NT2/D1 (cell line): ENCODE data around the gene PARPBP.
"Not testable (repeated sequence)": the region's sequence is repeated elsewhere in the genome, so short reads cannot be mapped to it uniquely, and the experiment has no call there.

Source experiments
- DNase-seq: peaks from one replicate; pipeline ENCODE4 v3.0.0-alpha.2; 2011; ENCODE audit warnings: low read depth, low spot score
- H3K27me3 ChIP-seq: 2 replicates; pipeline ENCODE4 v1.6.0; 2011; ENCODE audit warnings: mild to moderate bottlenecking; ENCODE audit not compliant: insufficient read length, insufficient read depth
- H3K36me3 ChIP-seq: 2 replicates; pipeline ENCODE4 v1.6.1; 2011; ENCODE audit warnings: mild to moderate bottlenecking, low read length, mixed read lengths; ENCODE audit not compliant: insufficient read depth, insufficient read length
- H3K4me1 ChIP-seq: 2 replicates; pipeline ENCODE4 v1.5.1; 2011; ENCODE audit not compliant: insufficient read depth, insufficient read length
- H3K4me3 ChIP-seq: 2 replicates; pipeline ENCODE4 v1.5.1; 2011; ENCODE audit warnings: low read depth; ENCODE audit not compliant: insufficient read length
- H3K9ac ChIP-seq: 2 replicates; pipeline ENCODE4 v1.6.0; 2011; ENCODE audit warnings: low read depth; ENCODE audit not compliant: insufficient read length
- H3K9me3 ChIP-seq: 2 replicates; pipeline ENCODE4 v1.5.1; 2011; ENCODE audit warnings: mild to moderate bottlenecking, low read length; ENCODE audit not compliant: insufficient read depth
- SUZ12 ChIP-seq: IDR thresholded peaks from 2 replicates; pipeline ENCODE4 v1.6.1; 2011; ENCODE audit not compliant: insufficient read length, insufficient read depth; ENCODE audit errors: extremely low read depth
- YY1 ChIP-seq: IDR thresholded peaks from 2 replicates; pipeline ENCODE4 v1.6.1; 2011; ENCODE audit not compliant: insufficient read length, insufficient read depth
- ZNF274 ChIP-seq: IDR thresholded peaks from 2 replicates; pipeline ENCODE4 v1.6.1; 2011; ENCODE audit warnings: mild to moderate bottlenecking, low read depth, low read length

The PARPBP gene

GRCh38 chr12:102137619-102138018 is 17.6 kb downstream of the PARPBP start:
- H3K9me3 ChIP-seq, H3K4me3 ChIP-seq, H3K36me3 ChIP-seq, H3K27me3 ChIP-seq, DNase-seq, H3K9ac ChIP-seq, H3K4me1 ChIP-seq: not testable (repeated sequence)

DNA sequence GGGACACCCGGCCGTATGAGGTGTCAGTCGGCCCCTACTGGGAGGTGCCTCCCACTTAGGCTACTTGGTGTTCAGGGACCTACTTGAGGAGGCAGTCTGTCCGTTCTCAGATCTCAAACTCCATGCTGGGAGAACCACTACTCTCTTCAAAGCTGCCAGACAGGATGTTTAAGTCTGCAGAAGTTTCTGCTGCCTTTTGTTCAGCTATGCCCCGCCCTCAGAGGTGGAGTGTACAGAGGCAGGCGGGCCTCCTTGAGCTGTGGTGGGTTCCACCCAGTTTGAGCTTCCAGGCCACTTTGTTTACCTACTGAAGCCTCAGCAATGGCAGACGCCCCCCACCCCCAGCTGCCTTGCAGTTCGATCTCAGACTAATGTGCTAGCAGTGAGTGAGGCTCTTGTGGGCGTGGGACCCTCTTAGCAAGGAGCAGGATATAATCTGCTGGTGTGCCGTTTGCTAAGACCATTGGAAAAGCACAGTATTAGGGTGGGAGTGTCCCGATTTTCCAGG is 22.9 kb downstream of the PARPBP start:
- not testable (repeated sequence) for H3K36me3 ChIP-seq, H3K27me3 ChIP-seq, DNase-seq, H3K4me1 ChIP-seq, H3K9me3 ChIP-seq, H3K4me3 ChIP-seq, H3K9ac ChIP-seq

DNA sequence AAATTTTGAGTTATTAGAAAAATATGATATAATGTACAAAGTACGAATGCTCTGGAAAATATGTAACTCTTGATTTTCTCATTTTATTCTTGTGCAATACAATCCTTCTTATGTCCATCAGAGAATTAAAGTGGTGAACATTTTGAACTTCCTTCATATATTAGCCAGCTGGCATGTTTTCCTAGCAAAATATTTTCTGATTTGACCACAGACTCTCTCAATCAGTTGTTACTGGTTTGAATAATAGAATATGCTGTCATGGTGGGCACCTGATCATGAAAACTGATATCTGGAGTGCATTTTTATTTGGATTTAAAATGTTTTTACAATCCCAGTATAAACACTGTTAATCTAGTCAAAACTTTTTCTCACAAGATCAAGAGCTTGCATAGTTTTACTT is 24.2 kb downstream of the PARPBP start:
- TF ChIP-seq SUZ12 (no peak), ZNF274 (no peak), YY1 (no peak)

DNA sequence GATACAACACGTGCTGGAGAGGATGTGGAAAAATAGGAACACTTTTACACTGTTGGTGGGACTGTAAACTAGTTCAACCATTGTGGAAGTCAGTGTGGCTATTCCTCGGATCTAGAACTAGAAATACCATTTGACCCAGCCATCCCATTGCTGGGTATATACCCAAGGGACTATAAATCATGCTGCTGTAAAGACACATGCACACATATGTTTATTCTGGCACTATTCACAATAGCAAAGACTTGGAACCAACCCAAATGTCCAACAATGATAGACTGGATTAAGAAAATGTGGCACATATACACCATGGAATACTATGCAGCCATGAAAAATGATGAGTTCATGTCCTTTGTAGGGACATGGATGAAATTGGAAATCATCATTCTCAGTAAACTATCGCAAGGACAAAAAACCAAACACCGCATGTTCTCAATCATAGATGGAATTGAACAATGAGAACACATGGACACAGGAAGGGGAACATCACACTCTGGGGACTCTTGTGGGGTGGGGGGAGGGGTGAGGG is 27.1 kb downstream of the PARPBP start:
- H3K4me1 ChIP-seq, H3K9ac ChIP-seq, H3K9me3 ChIP-seq, H3K27me3 ChIP-seq, DNase-seq, H3K4me3 ChIP-seq: not testable (repeated sequence)
- peaks cover 11% of the 10 kb centered on the region for H3K36me3 ChIP-seq

More for the DNA sequence above, 24.2 kb downstream of the PARPBP start:
- Histone ChIP-seq H3K27me3 (no peaks in the 10 kb centered on the region), H3K4me3 (no peak overlapping the region), H3K4me1 (no peaks in the 10 kb centered on the region), H3K36me3 (no peaks in the 10 kb centered on the region), H3K9me3 (no peaks in the 10 kb centered on the region), H3K9ac (no peak overlapping the region)
- no peak for DNase-seq

DNA sequence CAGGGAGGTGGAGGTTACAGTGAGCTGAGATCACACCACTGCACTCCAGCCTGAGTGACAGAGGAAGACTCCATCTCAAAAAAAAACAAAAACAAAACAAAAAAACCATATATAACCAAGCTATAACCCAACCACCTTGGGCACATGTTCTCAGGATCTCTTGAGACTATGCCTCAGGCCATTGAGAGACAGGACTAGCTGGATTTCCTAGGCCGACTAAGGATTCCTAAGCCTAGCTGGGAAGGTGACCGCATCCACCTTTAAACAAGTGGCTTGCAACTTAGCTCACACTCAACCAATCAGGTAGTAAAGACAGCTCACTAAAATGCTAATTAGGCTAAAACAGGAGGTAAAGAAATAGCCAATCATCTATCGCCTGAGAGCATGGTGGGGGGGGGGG is 35.2 kb downstream of the PARPBP start:
- not testable (repeated sequence) for H3K9ac ChIP-seq, H3K27me3 ChIP-seq, H3K4me3 ChIP-seq, H3K9me3 ChIP-seq, DNase-seq, H3K4me1 ChIP-seq
- H3K36me3 ChIP-seq = peaks cover 27% of the 10 kb centered on the region

DNA sequence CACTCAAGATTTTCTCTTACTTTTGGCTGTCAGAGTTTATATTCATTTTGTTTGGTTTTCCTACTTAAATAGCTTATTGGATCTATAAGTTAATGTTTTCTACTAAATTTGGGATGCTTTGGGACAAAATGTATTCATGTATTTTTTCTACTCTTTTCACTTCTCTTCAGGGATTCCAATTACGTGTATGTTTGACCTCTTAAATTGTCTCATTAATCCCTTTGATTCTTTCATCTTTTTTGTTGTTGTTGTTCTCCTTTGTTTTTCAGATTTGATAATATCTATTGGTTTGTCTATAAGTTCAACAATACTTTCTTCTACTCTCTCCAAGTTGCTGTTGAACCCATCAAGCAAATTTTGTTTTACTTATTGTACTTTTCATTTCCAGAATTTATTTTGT is 43.4 kb downstream of the PARPBP start:
- H3K9me3 ChIP-seq = no peaks in the 10 kb centered on the region
- DNase-seq = no peak
- TF ChIP-seq SUZ12 (no peak), YY1 (no peak), ZNF274 (no peak)
- H3K36me3 ChIP-seq = peaks cover 8% of the 10 kb centered on the region
- H3K9ac ChIP-seq = no peak overlapping the region
- H3K4me1 ChIP-seq = no peaks in the 10 kb centered on the region
- no peaks in the 10 kb centered on the region for H3K27me3 ChIP-seq
- H3K4me3 ChIP-seq = no peak overlapping the region

GRCh38 chr12:102167821-102168604 is 48.0 kb downstream of the PARPBP start:
- DNase-seq = no peak
- no peak overlapping the region for H3K4me3 ChIP-seq

More at GRCh38 chr12:102167821-102168604, 48.0 kb downstream of the PARPBP start:
- Histone ChIP-seq H3K9ac (no peak overlapping the region), H3K4me1 (no peaks in the 10 kb centered on the region), H3K27me3 (no peaks in the 10 kb centered on the region), H3K36me3 (peaks cover 8% of the 10 kb centered on the region), H3K9me3 (no peaks in the 10 kb centered on the region)
- no peak for TF ChIP-seq ZNF274
- TF ChIP-seq YY1 = no peak
- no peak for TF ChIP-seq SUZ12
